ENCODE measurements around the gene RAB15. TPM values are rescaled to one million over a fixed set of nuclear protein-coding genes. Genes with fewer than 3 reads are reported as not detected.
A peak's percentile ranks its signal among the peaks of the same experiment; 100 is the strongest.

Gene RAB15
- total and polyA plus RNA-seq, 2 of the 8 experiments (the other 6 are each of a cell fraction or from before 2014, with no cell fraction given), result 38.8 to 58.1 TPM

DNA sequence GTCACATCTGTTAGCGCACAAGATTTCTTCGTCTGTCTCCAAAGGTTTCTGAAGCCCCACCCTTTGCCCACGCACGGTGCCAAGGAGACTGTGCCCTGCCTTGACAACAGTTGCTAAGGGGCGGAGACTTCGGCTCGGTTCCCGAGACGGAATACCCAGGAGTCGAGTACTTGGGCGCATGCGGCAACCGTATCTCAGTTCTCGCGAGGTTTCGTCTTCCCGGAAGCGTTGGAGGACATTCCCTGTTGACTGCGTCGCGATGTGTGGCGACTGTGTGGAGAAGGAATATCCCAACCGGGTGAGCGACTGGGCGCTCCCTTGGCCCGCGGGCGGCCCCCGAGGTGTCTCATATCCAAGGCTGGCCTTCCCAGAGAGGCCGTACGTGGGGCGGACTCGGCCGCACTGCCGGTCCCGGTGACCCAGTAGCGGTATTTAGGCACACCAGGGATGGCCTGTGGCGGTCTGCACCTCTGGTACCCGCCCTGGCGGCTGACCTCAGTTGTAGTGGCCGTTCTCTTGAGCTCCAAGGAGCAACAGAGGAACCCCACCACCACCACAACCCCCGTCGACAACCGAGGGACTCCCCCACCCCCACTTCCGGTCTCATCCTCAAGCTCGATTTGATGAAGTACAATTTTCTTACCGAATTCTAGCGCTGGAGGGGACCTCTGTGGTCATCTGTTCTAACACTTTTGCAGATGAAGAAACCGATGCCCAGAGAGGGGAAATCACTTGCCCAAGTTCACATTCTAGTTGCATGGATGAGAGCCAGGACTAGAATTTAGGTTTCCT lies 57.7 kb downstream of the RAB15 start, which contains the start of gene CHURC1 (continued):
- TF ChIP-seq HDAC2 (IDR thresholded peaks at IDR 0.05; ENCODE audit: borderline replicate concordance in 1 of 2, low read depth in 2 of 2, low read length in 2 of 2) (peak in 1 of 2 experiments; percentile 57; a peak in 1 of 4 replicates), CBX5 (IDR thresholded peaks at IDR 0.05; ENCODE audit: low read depth, low read length) (no peak), SP1 (IDR thresholded peaks at IDR 0.05; ENCODE audit: low read depth, low read length) (no peak), GABPA (IDR thresholded peaks at IDR 0.05; ENCODE audit: borderline replicate concordance, insufficient read depth, low read length) (no peak), ASH2L (IDR thresholded peaks at IDR 0.05; ENCODE audit: low read length) (peak; percentile 97), NRF1 (IDR thresholded peaks at IDR 0.05; ENCODE audit: low read depth, low read length) (no peak), HDAC6 (IDR thresholded peaks at IDR 0.05; ENCODE audit: low read depth, low read length) (no peak), RFX5 (IDR thresholded peaks at IDR 0.05; ENCODE audit: borderline replicate concordance, low read depth, low read length) (no peak), POLR2A (IDR thresholded peaks at IDR 0.05; ENCODE audit: control extremely low read depth in 1 of 2, low read depth in 2 of 2, low read length in 2 of 2) (peak in 1 of 2 experiments; percentile 97; a peak in 2 of 3 replicates), BRCA1 (IDR thresholded peaks at IDR 0.05; ENCODE audit: low read depth, low read length) (peak; percentile 82), E2F6 (IDR thresholded peaks at IDR 0.05) (0 out of 2 replicates have a peak, but pooled peaks have one; percentile 30), RAD21 (IDR thresholded peaks at IDR 0.05 in 1 of 2, conservative IDR thresholded peaks at IDR 0.05 in 1 of 2; ENCODE audit: low read depth in 2 of 2, low read length in 2 of 2) (0 out of 4 replicates have a peak, but pooled peaks of 1 of the 2 experiments have one; percentile 4), SP2 (IDR thresholded peaks at IDR 0.05; ENCODE audit: low read length) (no peak), SAP30 (IDR thresholded peaks at IDR 0.05; ENCODE audit: insufficient read depth, insufficient replicate concordance, low read length) (no peak), CBX8 (IDR thresholded peaks at IDR 0.05; ENCODE audit: borderline replicate concordance, low read depth, low read length) (no peak), TAF7 (optimal IDR thresholded peaks at IDR 0.05; ENCODE audit: borderline replicate concordance, low read depth, low read length) (peak; percentile 65), POU5F1 (IDR thresholded peaks at IDR 0.05; ENCODE audit: low read depth, low read length) (no peak), CTCF (IDR thresholded peaks at IDR 0.05; ENCODE audit: control extremely low read depth in 1 of 3, insufficient read depth in 1 of 3, low read depth in 1 of 3, low read length in 3 of 3) (peak in 1 of 3 experiments; percentile 9; a peak in 1 of 4 replicates)

All from H1 (cell line).